GM21423 (cell line): Measurements from ENCODE around the gene TOR1AIP1.
"Not testable (repeated sequence)": the region's sequence is repeated elsewhere in the genome, so short reads cannot be mapped to it uniquely, and the experiment has no call there.

Experiments
- ATAC-seq: cut with Tn5 transposase; IDR thresholded peaks from one replicate; pipeline ENCODE4 v1.9.1; 2021; ENCODE audit warnings: mild to moderate bottlenecking, moderate library complexity; ENCODE audit not compliant: unreplicated experiment

The TOR1AIP1 gene, protein sequence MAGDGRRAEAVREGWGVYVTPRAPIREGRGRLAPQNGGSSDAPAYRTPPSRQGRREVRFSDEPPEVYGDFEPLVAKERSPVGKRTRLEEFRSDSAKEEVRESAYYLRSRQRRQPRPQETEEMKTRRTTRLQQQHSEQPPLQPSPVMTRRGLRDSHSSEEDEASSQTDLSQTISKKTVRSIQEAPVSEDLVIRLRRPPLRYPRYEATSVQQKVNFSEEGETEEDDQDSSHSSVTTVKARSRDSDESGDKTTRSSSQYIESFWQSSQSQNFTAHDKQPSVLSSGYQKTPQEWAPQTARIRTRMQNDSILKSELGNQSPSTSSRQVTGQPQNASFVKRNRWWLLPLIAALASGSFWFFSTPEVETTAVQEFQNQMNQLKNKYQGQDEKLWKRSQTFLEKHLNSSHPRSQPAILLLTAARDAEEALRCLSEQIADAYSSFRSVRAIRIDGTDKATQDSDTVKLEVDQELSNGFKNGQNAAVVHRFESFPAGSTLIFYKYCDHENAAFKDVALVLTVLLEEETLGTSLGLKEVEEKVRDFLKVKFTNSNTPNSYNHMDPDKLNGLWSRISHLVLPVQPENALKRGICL

DNA sequence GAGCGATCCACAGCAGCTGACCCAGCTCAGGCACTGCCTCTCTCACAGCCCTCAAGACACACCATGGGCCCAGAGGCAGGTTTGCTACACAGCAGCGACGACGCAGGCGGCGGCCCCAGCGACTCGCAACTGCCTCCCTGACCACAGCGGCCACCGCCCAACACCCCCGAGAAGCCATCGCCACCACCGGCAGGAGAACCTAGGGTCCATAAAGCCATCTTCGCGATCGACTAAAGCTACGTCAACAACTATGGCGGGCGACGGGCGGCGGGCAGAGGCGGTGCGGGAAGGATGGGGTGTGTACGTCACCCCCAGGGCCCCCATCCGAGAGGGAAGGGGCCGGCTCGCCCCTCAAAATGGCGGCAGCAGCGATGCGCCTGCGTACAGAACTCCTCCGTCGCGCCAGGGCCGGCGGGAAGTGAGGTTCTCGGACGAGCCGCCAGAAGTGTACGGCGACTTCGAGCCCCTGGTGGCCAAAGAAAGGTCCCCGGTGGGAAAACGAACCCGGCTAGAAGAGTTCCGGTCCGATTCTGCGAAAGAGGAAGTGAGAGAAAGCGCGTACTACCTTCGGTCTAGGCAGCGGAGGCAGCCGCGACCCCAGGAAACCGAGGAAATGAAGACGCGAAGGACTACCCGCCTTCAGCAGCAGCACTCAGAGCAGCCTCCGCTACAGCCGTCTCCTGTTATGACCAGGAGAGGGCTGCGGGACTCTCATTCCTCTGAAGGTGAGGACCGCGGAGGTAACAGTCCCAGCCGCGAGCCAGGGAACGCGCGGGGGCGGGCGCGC, at the start of gene TOR1AIP1:
TOR1AIP1 (plus strand) TSS at position 33 of the 787 bp plus-strand sequence; CDS start at position 251, 218 bp downstream.
- peak; percentile 73 for ATAC-seq

DNA sequence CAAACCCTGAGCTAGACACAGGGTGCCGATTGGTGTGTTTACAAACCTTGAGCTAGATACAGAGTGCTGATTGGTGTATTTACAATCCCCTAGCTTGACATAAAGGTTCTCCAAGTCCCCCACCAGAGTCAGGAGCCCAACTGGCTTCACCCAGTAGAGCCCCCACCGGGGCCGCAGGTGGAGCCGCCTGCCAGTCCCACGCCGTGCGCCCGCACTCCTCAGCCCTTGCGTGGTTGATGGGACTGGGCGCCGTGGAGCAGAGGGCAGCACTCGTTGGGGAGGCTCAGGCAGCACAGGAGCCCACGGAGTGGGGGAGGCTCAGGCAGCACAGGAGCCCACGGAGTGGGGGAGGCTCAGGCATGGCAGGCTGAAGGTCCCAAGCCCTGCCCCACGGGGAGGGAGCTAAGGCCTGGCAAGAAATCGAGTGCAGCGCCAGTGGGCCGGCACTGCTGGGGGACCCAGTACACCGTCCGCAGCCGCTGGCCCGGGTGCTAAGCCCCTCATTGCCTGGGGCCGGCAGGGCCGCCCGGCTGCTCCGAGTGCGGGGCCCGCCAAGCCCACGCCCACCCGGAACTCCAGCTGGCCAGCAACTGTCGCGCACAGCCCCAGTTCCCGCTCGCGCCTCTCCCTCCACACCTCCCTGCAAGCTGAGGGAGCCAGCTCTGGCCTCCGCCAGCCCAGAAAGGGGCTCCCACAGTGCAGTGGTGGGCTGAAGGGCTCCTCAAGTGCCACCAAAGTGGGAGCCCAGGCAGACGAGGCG, 45.2 kb upstream of the TOR1AIP1 start:
- not testable (repeated sequence) for ATAC-seq

DNA sequence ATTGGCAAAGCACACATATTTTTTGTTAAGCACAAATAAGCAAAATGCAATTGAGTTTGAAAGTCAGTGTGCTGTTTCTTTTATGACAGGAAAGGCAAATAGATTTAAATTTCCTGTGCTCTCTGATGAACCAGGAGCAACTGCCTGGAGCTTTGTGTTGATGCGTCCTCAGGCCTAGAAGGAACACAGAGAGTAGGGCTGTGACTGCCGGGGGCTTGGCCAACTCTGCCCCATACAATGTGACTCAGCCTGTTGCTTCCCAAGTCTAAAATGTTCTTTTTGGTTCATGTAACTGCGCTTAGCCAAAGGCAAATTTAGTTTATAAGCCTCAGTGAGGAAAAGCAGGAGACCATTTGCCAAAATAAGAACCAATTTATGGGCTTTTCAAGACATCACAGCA, 42.0 kb upstream of the TOR1AIP1 start:
- ATAC-seq, result no peak

DNA sequence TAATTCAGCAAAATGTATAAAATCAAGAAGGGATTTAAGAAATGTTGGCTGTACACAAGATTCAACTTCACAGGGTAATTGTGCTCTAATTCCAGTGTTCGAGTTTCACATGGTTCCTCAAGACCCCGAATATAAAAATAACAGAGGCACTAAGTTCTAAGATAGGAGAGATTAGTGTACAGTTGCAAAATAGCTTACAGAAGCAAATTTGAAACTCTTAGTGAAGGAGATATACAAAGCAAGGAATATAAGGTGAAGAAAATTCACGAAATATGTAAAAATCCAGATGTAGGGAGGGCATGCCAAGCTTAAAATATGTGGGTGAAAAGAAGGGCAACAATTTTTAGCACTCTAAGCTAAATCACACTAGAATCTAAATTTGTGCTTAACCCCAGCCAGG, 33.9 kb upstream of the TOR1AIP1 start:
- ATAC-seq, result no peak

DNA sequence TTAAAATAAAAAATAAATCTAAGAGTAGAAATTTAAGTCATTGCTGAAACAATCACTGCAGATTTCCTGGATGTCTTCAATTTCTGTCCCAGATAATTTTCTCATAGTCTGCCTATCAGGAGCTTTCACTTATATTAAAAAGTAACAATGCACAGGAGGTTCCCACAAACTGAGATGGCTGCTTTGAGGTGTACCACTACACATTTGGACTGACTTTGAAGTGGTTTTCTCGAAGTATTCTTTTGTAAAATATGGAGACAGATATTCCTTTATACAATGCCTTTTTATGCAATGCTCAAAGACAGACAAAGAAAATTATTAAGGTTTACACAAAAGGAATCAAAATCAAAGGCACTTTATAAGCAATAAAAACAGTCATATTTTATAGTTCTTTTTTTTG, 29.0 kb upstream of the TOR1AIP1 start:
- ATAC-seq, result no peak

DNA sequence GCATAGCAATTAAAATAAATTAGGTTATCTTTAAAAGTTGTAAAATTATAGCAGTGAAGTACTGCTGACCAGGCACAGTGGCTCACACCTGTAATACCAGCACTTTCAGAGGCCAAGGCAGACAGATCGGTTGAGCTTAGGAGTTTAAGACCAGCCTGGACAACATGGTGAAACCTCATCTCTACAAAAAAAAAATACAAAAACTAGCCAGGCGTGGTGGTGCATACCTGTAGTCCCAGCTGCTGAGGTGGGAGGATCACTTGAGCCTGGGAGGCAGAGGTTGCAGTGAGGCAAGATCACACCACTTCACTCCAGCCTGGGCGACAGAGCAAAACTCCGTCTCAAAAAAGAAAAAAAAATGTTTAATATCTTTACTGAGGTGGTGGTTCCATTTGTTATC, 26.3 kb upstream of the TOR1AIP1 start:
- not testable (repeated sequence) for ATAC-seq

DNA sequence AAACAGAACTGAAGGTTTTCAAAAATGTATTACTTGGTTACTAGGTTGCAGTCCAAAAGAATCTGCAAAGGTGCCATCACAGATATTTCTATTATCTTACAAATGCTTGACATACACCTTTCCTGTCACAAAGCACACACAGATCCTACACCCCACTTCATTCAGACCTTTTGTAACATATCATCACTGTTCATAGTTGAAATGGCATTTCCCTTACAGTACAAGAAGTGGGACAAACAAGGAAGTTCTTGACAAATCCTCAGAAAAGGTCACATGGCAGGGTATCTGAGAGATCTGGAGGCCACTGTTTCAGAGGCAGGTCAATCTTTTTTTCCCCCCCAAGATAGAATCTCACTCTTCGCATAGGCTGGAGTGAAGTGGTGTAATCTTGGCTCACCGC, 25.8 kb upstream of the TOR1AIP1 start:
- ATAC-seq, result no peak

DNA sequence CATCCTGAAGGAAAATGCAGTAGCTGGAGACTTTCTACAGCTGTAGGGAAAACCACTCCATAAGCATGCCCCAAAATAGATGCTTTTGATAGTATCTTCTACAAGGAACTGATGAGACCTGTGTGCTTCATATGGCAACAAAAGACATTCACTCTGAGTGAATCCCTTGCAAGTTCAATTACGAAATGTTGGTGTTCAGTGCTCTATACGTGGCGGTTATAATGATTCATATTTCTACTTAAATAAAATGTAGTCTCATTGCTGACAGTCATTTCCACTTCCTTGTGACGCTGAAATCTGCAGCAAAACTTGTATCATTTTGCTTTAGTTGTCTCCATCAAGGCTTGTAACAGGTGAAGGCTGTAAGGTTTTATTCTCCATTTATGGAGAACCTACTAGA, 25.1 kb upstream of the TOR1AIP1 start:
- no peak for ATAC-seq

DNA sequence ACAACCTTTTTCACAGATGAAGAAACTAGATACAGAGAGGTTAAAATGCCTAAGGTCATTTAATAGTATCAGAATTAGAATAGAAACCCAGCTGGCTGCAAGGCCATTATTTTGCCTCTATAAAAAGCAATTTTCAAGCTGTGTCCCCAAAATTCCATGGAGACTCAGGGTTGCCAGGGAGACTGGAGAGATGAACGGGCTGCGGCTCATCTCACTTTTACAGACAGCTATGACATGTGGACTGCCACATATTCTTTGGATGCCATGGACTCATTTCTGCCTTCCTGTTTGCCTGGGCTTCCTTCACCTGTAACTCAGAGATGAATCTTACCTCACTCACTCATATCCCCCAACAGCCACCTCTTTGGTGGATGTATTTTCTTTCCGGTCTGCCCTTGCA, 21.4 kb upstream of the TOR1AIP1 start:
- no peak for ATAC-seq

DNA sequence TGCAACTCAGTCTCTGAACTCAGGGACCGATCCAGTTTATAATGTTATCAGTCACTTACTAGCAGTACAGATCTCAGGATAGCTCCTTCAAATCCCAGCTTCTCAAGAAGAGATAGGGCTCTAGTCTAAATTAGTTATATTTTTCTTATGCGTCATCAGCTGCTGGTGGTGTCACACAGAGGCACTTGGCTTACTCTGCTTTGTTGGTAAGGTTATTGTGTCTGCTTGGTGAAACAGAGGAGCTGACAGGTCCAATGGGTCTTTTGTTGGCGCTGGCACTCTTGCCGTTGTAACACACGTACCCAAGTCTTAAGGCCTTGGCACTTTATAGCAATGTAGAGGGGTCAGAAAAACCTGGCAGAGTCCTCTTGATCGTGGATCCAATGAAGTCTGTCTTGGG, 16.7 kb upstream of the TOR1AIP1 start:
- ATAC-seq, result no peak

DNA sequence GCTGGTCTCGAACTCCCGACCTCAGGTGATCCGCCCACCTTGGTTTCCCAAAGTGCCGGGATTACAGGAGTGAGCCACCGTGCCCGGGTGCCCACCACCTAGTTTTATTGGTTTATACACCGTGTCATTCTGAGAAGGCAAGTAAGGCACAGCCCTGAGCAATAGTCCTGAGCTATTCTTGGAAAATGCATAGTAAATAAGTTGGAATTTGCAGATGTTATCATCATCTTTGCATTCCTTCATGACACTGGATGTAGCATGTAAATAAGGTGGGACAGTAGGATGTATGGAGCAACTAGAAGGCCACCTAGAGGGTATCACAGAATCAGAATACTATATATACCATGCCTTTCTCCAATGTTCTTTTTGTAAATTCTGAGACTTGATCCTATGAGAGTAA, 15.5 kb upstream of the TOR1AIP1 start:
- no peak for ATAC-seq

DNA sequence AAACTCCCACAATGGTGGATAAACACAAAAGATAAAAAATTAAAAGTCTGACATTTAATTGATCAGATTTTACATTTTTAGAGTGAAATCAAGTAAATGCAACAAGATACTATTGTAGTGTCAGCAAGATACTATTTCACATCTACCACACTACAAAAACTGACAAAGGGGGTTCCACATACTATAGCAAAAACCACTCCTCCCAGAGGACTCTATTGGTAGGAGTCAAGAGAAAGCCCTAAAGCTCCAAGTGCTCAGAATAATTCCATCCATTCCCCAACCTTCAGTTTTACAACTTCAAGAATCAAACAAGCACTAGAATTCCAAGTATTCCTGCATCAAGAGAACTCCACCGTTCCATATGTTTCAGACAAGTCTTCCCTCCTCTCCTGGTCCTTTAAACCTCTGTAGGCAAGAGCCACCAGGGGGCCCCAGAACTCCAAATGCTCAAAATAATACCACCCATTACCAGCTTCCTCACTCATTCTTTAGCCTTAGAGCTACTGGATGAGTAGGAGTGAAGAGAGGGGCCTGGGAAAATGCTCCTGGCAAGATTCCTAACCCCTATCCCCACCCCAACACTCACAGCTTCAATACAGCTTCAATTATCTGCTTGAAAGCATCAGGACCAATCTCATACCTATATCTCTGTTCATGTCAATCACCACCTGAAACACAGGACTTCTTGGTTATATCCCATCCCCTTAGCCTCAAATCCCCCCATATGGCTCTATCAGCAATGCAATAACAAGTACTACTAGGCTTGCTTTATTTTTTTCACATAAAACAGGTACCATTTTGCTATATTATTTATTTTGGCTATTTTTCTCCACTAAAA, 14.4 kb upstream of the TOR1AIP1 start:
- no peak for ATAC-seq

DNA sequence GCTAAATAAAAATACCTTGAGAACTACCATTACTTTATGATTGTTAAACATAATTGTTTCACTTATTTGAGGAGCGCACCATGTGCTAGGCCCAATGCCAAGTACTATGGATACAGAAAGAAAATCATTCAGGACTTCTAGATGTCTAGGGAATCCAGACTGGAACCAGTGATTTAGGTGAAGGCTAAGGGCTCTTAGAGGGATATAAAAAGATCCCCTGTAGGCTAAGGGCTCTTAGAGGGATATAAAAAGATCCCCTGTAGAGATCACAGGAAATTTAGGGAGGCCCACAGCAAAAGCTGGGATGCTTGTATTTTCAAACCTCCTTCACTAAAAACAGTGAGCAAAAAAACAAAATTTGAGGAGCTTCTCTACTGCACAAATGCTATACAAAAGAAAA, 11.2 kb upstream of the TOR1AIP1 start:
- no peak for ATAC-seq

DNA sequence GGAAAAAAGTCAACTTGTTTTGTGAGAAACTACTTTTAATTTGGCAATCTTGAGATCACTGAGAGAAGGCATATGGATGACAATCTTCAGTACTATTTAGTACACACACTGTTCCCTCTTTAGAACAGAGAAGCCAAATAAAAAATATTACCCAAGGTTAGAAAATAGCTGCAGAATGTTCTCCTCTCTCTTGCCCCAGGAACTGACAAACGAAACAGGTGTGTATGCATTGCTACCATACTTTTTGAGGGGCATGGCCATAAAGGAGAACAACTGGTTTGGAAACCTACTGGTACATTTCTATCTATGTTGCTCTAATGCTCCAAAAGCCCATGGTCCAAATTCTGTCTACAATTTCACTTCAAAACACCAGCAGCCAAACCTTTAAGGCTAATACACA, 10.1 kb upstream of the TOR1AIP1 start:
- no peak for ATAC-seq

DNA sequence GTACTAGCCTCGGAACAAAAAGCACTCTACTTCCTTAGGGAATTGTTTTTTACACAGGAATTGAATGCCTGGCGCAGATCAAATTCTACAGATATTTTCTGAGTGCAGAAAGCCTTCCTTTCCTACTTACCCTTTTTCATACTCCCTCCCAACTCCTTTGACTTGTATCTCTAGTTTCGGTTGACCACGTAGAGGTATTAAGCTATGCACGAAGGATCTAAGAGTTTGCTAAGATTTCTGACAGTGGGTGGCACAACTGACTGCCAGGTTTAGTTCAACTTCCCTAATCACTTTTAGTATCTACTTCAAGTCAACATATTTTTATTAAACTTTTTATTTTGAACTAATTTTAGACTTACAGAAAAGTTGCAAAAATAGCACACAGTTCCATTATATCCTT, 9.5 kb upstream of the TOR1AIP1 start:
- no peak for ATAC-seq

DNA sequence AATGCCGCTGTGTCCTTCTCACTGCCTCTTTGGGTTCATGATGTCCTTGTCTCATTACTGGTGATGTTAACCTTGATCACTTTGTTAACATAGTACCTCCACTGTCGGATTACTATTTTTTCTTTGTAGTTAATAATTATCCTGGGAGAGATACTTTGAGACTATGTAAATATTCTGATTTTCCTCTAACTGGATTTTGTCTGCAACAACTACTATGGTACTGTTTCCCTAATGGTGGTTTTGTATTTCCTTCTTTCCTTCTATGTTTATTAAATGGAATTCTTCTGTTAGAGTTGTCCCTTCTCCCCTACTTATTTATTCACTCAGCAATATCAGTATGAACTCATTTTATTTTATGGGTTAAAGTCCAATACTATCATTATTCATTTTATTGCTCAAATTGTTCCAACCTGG, 8.6 kb upstream of the TOR1AIP1 start:
- no peak for ATAC-seq

DNA sequence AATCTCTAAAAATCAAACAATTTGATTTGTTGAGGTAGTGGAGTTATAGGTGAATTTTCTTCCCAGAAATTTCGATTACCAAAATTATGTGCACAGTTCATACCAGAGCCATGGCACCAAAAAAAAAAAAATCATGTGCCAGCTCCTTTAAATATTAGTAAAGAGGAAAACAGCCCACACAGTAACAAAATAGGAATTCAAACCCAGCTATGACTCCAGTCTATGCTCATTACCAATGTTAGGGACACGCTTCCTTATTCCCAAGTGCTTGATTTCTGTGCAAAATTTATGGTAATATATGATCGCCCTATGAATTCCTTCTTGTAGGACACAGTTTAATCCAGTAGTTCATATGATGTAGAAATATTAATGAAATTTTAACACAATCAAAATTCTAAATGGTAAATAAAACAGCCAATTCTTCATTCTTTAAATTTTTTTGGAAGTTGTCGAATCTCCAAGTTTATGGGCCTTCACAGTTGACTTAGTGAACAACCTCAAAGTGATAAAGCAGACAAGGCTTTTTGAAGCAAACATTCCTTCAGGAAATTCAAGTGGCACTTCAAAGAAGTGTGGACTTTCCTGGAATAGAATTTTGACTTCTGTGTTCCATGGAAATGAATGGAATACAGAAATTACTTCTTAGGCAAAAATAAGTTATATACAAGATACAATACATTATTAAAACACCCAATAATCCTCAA, 6.3 kb upstream of the TOR1AIP1 start:
- ATAC-seq, result no peak

DNA sequence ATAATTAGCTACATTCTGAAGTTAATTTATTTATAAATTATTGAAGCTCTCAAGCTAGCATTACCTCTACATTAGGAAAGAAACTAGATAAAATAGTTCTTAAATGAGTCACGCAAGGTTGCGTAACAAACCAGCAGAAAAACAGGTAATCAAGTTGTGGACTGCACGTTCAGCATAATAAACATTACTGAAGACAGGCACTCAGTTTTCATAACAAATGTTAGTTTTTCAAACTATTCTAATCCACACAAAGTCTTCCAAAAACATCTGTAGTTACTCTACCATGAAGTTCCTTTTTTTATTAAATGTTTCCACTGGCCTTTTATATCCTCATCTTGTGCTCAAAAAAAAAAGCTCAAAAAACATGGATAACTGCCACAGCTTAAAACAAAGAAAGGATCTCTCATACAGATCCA, 5.8 kb upstream of the TOR1AIP1 start:
- ATAC-seq, result no peak

DNA sequence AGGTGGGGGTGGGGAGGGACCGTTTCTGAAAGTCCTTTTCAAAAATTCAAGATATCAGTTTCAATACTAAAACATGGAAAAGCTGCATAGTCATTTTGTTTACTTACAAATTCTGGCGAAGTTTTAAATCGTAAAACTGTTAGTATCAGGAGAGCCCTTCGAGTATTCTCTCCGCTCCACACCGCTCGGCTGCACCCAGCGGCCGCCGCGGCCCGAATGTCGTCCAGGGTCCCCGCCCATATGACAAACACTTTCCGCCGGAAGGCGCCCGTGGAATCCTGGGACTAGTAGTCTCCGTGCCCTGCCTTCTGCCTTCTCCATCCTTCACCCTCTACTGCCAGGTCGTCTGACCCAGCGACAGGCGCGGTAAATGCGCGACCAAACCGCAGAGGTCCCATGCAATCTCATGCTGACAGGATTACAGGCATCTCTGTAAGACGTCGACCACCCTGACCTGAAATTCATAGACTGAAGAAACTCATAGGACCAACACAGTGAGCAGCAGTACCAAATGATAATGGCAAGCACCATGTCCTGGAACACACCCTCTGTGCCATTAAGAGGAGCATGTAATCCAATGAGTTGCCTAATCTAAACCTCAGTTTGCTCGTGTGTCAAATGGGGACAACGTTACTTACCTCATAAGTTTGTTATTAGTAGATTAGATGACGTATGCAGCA, 4.4 kb upstream of the TOR1AIP1 start, which contains the start of gene TOR1AIP2:
TOR1AIP2 (minus strand) TSS at position 218 of the 680 bp plus-strand sequence. CDS start 25,138 bp downstream, outside the sequence.
- peak; percentile 63 for ATAC-seq
